Rectal smooth muscle tissue (tissue), 1 donor: ENCODE results near the gene ADAMTS16.

Source experiments
- H3K27ac ChIP-seq: one replicate; pipeline ENCODE4 v1.7.0; 2013; ENCODE audit warnings: low read depth, low read length, inconsistent platforms
- H3K27me3 ChIP-seq: one replicate; pipeline ENCODE4 v1.7.0; 2013; ENCODE audit warnings: low read length; ENCODE audit not compliant: control insufficient read depth, insufficient read depth
- H3K36me3 ChIP-seq: one replicate; pipeline ENCODE4 v1.7.0; 2013; ENCODE audit warnings: low read length; ENCODE audit not compliant: control insufficient read depth, insufficient read depth
- H3K4me1 ChIP-seq: one replicate; pipeline ENCODE4 v1.7.0; 2013; ENCODE audit warnings: low read length; ENCODE audit not compliant: control insufficient read depth, insufficient read depth
- H3K4me3 ChIP-seq: one replicate; pipeline ENCODE4 v1.7.0; 2013; ENCODE audit warnings: low read length
- H3K9ac ChIP-seq: one replicate; pipeline ENCODE4 v1.7.0; 2013; ENCODE audit warnings: low read length

The ADAMTS16 gene

GRCh38 chr5:5353681-5354080 lies 213.6 kb downstream of the ADAMTS16 start:
- no peaks in the 10 kb centered on the region for H3K4me1 ChIP-seq
- no peak overlapping the region for H3K27ac ChIP-seq
- no peak overlapping the region for H3K4me3 ChIP-seq
- no peaks in the 10 kb centered on the region for H3K36me3 ChIP-seq
- H3K27me3 ChIP-seq = no peaks in the 10 kb centered on the region
- no peak overlapping the region for H3K9ac ChIP-seq

GRCh38 chr5:5356765-5357164 lies 216.6 kb downstream of the ADAMTS16 start:
- no peak overlapping the region for H3K4me3 ChIP-seq
- no peaks in the 10 kb centered on the region for H3K4me1 ChIP-seq
- no peaks in the 10 kb centered on the region for H3K36me3 ChIP-seq
- no peak overlapping the region for H3K27ac ChIP-seq
- no peak overlapping the region for H3K9ac ChIP-seq
- no peaks in the 10 kb centered on the region for H3K27me3 ChIP-seq

GRCh38 chr5:5359618-5360017 lies 219.5 kb downstream of the ADAMTS16 start:
- Histone ChIP-seq H3K27me3 (no peaks in the 10 kb centered on the region), H3K27ac (no peak overlapping the region), H3K4me3 (no peak overlapping the region), H3K4me1 (no peaks in the 10 kb centered on the region), H3K9ac (no peak overlapping the region), H3K36me3 (no peaks in the 10 kb centered on the region)

GRCh38 chr5:5360363-5360940 lies 220.3 kb downstream of the ADAMTS16 start:
- H3K27me3 ChIP-seq = no peaks in the 10 kb centered on the region
- no peak overlapping the region for H3K4me3 ChIP-seq
- no peaks in the 10 kb centered on the region for H3K4me1 ChIP-seq
- H3K36me3 ChIP-seq = no peaks in the 10 kb centered on the region
- no peak overlapping the region for H3K9ac ChIP-seq
- H3K27ac ChIP-seq = no peak overlapping the region

GRCh38 chr5:5360941-5361520 lies 220.9 kb downstream of the ADAMTS16 start:
- Histone ChIP-seq H3K9ac (no peak overlapping the region), H3K27ac (no peak overlapping the region), H3K36me3 (no peaks in the 10 kb centered on the region), H3K4me1 (no peaks in the 10 kb centered on the region), H3K27me3 (no peaks in the 10 kb centered on the region), H3K4me3 (no peak overlapping the region)

- no peaks in the 10 kb centered on the region for H3K4me1 ChIP-seq
- no peak overlapping the region for H3K9ac ChIP-seq
- no peak overlapping the region for H3K4me3 ChIP-seq
- H3K27ac ChIP-seq = no peak overlapping the region
- no peaks in the 10 kb centered on the region for H3K36me3 ChIP-seq
- H3K27me3 ChIP-seq = no peaks in the 10 kb centered on the region
Observed at GRCh38 chr5:5363045-5363444, 222.9 kb downstream of the ADAMTS16 start.

- Histone ChIP-seq H3K27me3 (no peaks in the 10 kb centered on the region), H3K4me1 (no peaks in the 10 kb centered on the region), H3K36me3 (no peaks in the 10 kb centered on the region), H3K27ac (no peak overlapping the region), H3K9ac (no peak overlapping the region), H3K4me3 (no peak overlapping the region)
Observed at GRCh38 chr5:5364932-5365331, 224.8 kb downstream of the ADAMTS16 start.

DNA sequence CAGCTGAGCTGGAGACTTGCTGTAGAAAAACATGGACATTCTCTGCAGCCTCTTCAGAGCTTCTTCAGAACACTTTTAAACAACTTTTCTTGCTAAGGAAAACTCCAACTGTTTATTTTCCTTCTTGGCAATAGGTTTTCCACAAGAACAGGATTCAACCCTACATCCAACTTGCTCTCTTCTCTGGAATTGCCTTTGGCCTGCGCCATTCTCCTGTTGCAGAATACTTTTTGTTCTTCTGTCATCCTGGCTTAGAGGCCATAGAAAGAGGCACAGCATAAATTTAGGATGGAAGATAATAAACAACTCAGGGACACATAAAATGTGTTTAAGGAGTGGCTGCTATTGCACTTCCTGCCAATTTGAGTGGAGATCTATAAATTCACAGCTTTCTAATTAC lies 227.6 kb downstream of the ADAMTS16 start:
- H3K27me3 ChIP-seq = no peaks in the 10 kb centered on the region
- H3K9ac ChIP-seq = no peak overlapping the region
- no peak overlapping the region for H3K4me3 ChIP-seq
- H3K4me1 ChIP-seq = no peaks in the 10 kb centered on the region
- H3K36me3 ChIP-seq = no peaks in the 10 kb centered on the region
- no peak overlapping the region for H3K27ac ChIP-seq

DNA sequence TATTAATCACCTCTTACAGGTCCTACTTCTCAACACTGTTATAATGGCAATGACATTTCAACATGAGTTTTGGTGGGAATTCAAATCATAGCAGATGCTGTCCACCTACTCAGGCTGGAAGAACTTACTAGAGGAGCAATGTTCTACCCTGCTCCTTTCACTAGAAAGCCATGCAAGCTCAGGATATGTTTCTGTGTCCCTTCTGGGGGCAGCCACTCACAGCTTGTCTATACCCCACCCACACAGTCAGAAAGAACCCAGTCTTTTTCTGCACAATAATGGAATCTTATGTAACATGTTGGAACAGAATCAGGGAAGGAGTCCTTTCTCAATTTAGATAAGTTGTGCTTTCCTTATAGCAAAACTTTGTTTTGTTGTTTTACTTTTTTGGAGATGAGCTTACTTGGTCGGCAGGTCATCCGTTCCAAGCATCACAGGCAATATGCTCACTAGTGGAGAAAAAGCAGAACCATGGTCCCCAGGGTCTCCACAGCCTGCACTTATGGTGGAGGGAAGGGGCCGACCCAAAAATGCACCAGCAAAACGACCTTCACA lies 229.0 kb downstream of the ADAMTS16 start:
- Histone ChIP-seq H3K9ac (no peak overlapping the region), H3K27ac (no peak overlapping the region), H3K4me1 (no peaks in the 10 kb centered on the region), H3K4me3 (no peak overlapping the region), H3K36me3 (no peaks in the 10 kb centered on the region), H3K27me3 (no peaks in the 10 kb centered on the region)
